Heart left ventricle (tissue), 13 donors: ENCODE results near the gene PRIMPOL.

Source experiments
- POLR2A ChIP-seq, 2 donors: fragments of 450-650 bp; IDR thresholded peaks; one replicate each; pipeline ENCODE4 v1.6.1; 2017; ENCODE audit warnings: antibody characterized with exemption in 2 of 2, mild to moderate bottlenecking in 2 of 2, moderate library complexity in 2 of 2
- TF ChIP-seq, protein P1 (sequence below), 12 donors: fragments of 200-600 bp; sonication (generic) in 4 of 12; IDR thresholded peaks; one replicate each; pipeline versions ENCODE4 v1.5.0 to v1.8.0; 2018 to 2022; ENCODE audit warnings: antibody characterized with exemption in 12 of 12, mild to moderate bottlenecking in 5 of 12
- donor health status: ischemic (EF 13 %, LVEDD 7.1; RV severe dilation, severe dysfunction).
- donor health status: DM: no; HTN: yes; CAD: no.
- donor health status: DM: no; HTN: no; CAD: no.
- donor health status: ischemic (EF 25% LVEDD 6.9; RV normal size, moderate dysfunction).
- donor health status: ischemic (EF 25% LVEDD 5.7; RV mildly dilated, moderate dysfunction).
- donor health status: ischemic (EF 35%, LVEDD 5.7; RV mildly dilated, moderate dysfunction).
- donor health status: nonischemic (EF 11% LVEDD 7.7; RV severe dilation, severe dysfunction).
- donor health status: DM: yes; HTN: yes; CAD: no.
- donor health status: PGD.
- donor health status: ischemic (EF 29% LVEDD 5.4; RV normal size, mild dysfunction).
- donor health status: nonischemic (EF 23%, LVEDD 6.1; RV moderate dilation, normal function).

DNA sequence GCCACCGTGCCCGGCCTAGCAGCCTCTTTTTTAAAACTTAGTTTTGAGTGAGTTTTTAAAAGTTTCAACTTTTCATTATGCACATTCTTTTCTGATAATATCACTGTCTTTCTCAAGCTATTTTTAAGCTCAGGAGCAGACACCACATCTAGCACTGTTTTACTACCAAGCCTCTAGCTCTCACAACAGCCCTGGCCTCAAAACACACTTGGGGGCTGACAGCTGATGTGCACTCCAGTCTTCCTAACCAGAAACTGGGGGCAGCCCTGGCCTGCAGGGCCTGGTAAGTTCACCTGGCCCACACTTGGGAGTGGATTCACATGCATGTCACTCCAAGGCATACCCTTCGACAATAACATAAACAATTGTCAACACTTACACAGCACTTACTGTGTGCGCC lies 50.4 kb downstream of the PRIMPOL start:
- TF ChIP-seq POLR2A (IDR thresholded peaks at IDR 0.05): no peak
- TF ChIP-seq, protein P1, sequence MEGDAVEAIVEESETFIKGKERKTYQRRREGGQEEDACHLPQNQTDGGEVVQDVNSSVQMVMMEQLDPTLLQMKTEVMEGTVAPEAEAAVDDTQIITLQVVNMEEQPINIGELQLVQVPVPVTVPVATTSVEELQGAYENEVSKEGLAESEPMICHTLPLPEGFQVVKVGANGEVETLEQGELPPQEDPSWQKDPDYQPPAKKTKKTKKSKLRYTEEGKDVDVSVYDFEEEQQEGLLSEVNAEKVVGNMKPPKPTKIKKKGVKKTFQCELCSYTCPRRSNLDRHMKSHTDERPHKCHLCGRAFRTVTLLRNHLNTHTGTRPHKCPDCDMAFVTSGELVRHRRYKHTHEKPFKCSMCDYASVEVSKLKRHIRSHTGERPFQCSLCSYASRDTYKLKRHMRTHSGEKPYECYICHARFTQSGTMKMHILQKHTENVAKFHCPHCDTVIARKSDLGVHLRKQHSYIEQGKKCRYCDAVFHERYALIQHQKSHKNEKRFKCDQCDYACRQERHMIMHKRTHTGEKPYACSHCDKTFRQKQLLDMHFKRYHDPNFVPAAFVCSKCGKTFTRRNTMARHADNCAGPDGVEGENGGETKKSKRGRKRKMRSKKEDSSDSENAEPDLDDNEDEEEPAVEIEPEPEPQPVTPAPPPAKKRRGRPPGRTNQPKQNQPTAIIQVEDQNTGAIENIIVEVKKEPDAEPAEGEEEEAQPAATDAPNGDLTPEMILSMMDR (IDR thresholded peaks at IDR 0.05): no peak
